ENCODE measurements around the gene ARPC4.

- no peak for TF ChIP-seq CTCF (IDR thresholded peaks at IDR 0.05; ENCODE audit: low read length)
- TF ChIP-seq EZH2 (IDR thresholded peaks at IDR 0.05; ENCODE audit: borderline replicate concordance, low read length): no peak
Observed at GRCh38 chr3:9745521-9745920, 47.4 kb upstream of the ARPC4 start.
